A549 (cell line): Measurements from ENCODE around the gene CXCL17. TPM values are rescaled to one million over a fixed set of nuclear protein-coding genes. Genes with fewer than 3 reads are reported as not detected.

Experiments used
- ATAC-seq, 2 experiments: fragments of 200-7000 bp in 1 of 2; fragments of >200 bp in 1 of 2; cut with Nextera tagmentation in 1 of 2; cut with Tn5 transposase in 1 of 2; 3 replicates each; pipeline versions ENCODE4 v1.8.0 to v1.9.1; 2018 to 2020; ENCODE audit warnings: mild to moderate bottlenecking in 1 of 2, moderate library complexity in 1 of 2
- CTCF ChIA-PET: fragments of 300-600 bp; sonication (Branson Sonifier 250); formaldehyde crosslinking; extraction: SDS; loops from one replicate; lab custom pipeline; 2021; ENCODE audit warnings: antibody characterized with exemption, inconsistent platforms; lab: Yijun Ruan, JAX
- POLR2A ChIA-PET: fragments of 350-600 bp; formaldehyde crosslinking; extraction: SDS; loops from one replicate; lab custom pipeline; 2021; ENCODE audit warnings: antibody characterized with exemption, inconsistent platforms; lab: Yijun Ruan, JAX
- DNase-seq, 2 experiments: peaks; one replicate each; pipeline versions ENCODE4 v3.0.0 to v3.0.0-alpha.2; 2011 to 2016; ENCODE audit warnings: low read depth in 1 of 2, low spot score in 1 of 2
- FAIRE-seq: peaks from 2 replicates; lab custom pipeline; 2011; peaks lifted over from hg19 to GRCh38; lab: Jason Lieb, UNC
- H3K27ac ChIP-seq, 2 experiments: fragments of >200 bp; sonication (Bioruptor Twin); formaldehyde crosslinking; 3 replicates each; pipeline ENCODE4 v1.5.1; 2016 to 2017
- H3K4me1 ChIP-seq: fragments of >200 bp; sonication (Bioruptor Twin); formaldehyde crosslinking; 3 replicates; pipeline ENCODE4 v1.6.1; 2016
- H3K4me2 ChIP-seq: fragments of >200 bp; sonication (Bioruptor Twin); formaldehyde crosslinking; 3 replicates; pipeline ENCODE4 v1.6.1; 2016
- H3K4me3 ChIP-seq: fragments of >200 bp; sonication (Bioruptor Twin); formaldehyde crosslinking; 3 replicates; pipeline ENCODE4 v1.5.1; 2016
- H3K9me3 ChIP-seq: fragments of >200 bp; sonication (Bioruptor Twin); formaldehyde crosslinking; 3 replicates; pipeline ENCODE4 v1.6.1; 2016
- CBX2 ChIP-seq: fragments of 200-600 bp; sonication (generic); IDR thresholded peaks from 2 replicates; pipeline ENCODE4 v1.6.1; 2016; ENCODE audit warnings: low read depth, mild to moderate bottlenecking, borderline replicate concordance
- CBX8 ChIP-seq: fragments of 200-600 bp; sonication (generic); IDR thresholded peaks from 2 replicates; pipeline ENCODE4 v1.6.1; 2016
- CEBPB ChIP-seq, 2 experiments: fragments of >200 bp in 1 of 2; sonication (Bioruptor Twin) in 1 of 2; formaldehyde crosslinking in 1 of 2; IDR thresholded peaks; 2 replicates each; pipeline ENCODE4 v1.6.1; 2012 to 2016
- CHD4 ChIP-seq: fragments of 200-600 bp; sonication (generic); IDR thresholded peaks from 2 replicates; pipeline ENCODE4 v1.6.1; 2016; ENCODE audit warnings: antibody characterized with exemption, mild to moderate bottlenecking, borderline replicate concordance
- E2F6 ChIP-seq: IDR thresholded peaks from 2 replicates; pipeline ENCODE4 v1.6.1; 2012; ENCODE audit warnings: low read depth, borderline replicate concordance
- EHF ChIP-seq: fragments of 250-450 bp; sonication (Bioruptor Pico); IDR thresholded peaks from 2 replicates; pipeline ENCODE4 v1.5.0; 2020; ENCODE audit warnings: mild to moderate bottlenecking
- EHMT2 ChIP-seq: fragments of 200-600 bp; sonication (generic); IDR thresholded peaks from 2 replicates; pipeline ENCODE4 v1.6.1; 2016; ENCODE audit warnings: antibody characterized with exemption, low read depth, mild to moderate bottlenecking, moderate library complexity
- FOXS1 ChIP-seq: fragments of 250-450 bp; sonication (Bioruptor Pico); IDR thresholded peaks from 2 replicates; pipeline ENCODE4 v1.5.0; 2020; ENCODE audit warnings: mild to moderate bottlenecking, moderate library complexity
- HEYL ChIP-seq: fragments of 250-450 bp; sonication (Bioruptor Pico); IDR thresholded peaks from 2 replicates; pipeline ENCODE4 v1.8.0; 2021; ENCODE audit warnings: mild to moderate bottlenecking, moderate library complexity
- HOXA7 ChIP-seq: fragments of 250-450 bp; sonication (Bioruptor Pico); IDR thresholded peaks from 2 replicates; pipeline ENCODE4 v1.5.0; 2020; ENCODE audit warnings: mild to moderate bottlenecking, moderate library complexity
- HOXB5 ChIP-seq: fragments of 250-450 bp; sonication (Bioruptor Pico); IDR thresholded peaks from 2 replicates; pipeline ENCODE4 v1.5.0; 2020; ENCODE audit warnings: mild to moderate bottlenecking, moderate library complexity
- JUNB ChIP-seq: fragments of >200 bp; sonication (Bioruptor Twin); formaldehyde crosslinking; IDR thresholded peaks from 2 replicates; pipeline ENCODE4 v1.6.1; 2016
- KDM5A ChIP-seq: fragments of 200-600 bp; sonication (generic); IDR thresholded peaks from 2 replicates; pipeline ENCODE4 v1.6.1; 2016; ENCODE audit warnings: antibody characterized with exemption, mild to moderate bottlenecking
- MAFK ChIP-seq: fragments of 450-650 bp; IDR thresholded peaks from 2 replicates; pipeline ENCODE4 v1.6.1; 2014; ENCODE audit not compliant: partially characterized antibody
- MAZ ChIP-seq: fragments of 150-350 bp; IDR thresholded peaks from 2 replicates; pipeline ENCODE4 v1.6.1; 2014; ENCODE audit warnings: antibody characterized with exemption, low read depth, low read length, borderline replicate concordance
- MYC ChIP-seq: IDR thresholded peaks from 2 replicates; pipeline ENCODE4 v1.6.1; 2012; ENCODE audit warnings: mild to moderate bottlenecking, inconsistent platforms, low read length, improper control_type of control experiment, borderline replicate concordance
- NR3C1 ChIP-seq: fragments of >200 bp; sonication (Bioruptor Twin); formaldehyde crosslinking; IDR thresholded peaks from 3 replicates; pipeline ENCODE4 v1.6.1; 2017
- PHF8 ChIP-seq: fragments of 200-600 bp; sonication (generic); IDR thresholded peaks from 2 replicates; pipeline ENCODE4 v1.6.1; 2016; ENCODE audit warnings: low read depth, mild to moderate bottlenecking, antibody characterized with exemption, moderate library complexity, borderline replicate concordance
- POLR2A ChIP-seq: IDR thresholded peaks from 2 replicates; pipeline ENCODE4 v1.6.1; 2012; ENCODE audit warnings: mild to moderate bottlenecking, low read length
- POLR2AphosphoS2 ChIP-seq: conservative IDR thresholded peaks from 2 replicates; pipeline ENCODE4 v1.6.1; 2012; ENCODE audit warnings: low read length, improper control_type of control experiment, inconsistent platforms
- RAD21 ChIP-seq, 2 experiments: fragments of >200 bp in 1 of 2; sonication (Bioruptor Twin) in 1 of 2; formaldehyde crosslinking in 1 of 2; IDR thresholded peaks in 1 of 2; conservative IDR thresholded peaks in 1 of 2; 2 replicates in 1 of 2; 3 replicates in 1 of 2; pipeline ENCODE4 v1.6.1; 2012 to 2018; ENCODE audit warnings: inconsistent platforms in 1 of 2
- RCOR1 ChIP-seq: fragments of 150-350 bp; IDR thresholded peaks from 2 replicates; pipeline ENCODE4 v1.6.1; 2014; ENCODE audit warnings: antibody characterized with exemption, low read length, low read depth
- RNF2 ChIP-seq: fragments of 200-600 bp; sonication (generic); IDR thresholded peaks from 2 replicates; pipeline ENCODE4 v1.6.1; 2016; ENCODE audit warnings: low read depth, mild to moderate bottlenecking, antibody characterized with exemption, moderate library complexity, borderline replicate concordance
- TP53 ChIP-seq: fragments of 250-450 bp; sonication (Bioruptor Pico); IDR thresholded peaks from 2 replicates; pipeline ENCODE4 v1.5.0; 2021; ENCODE audit warnings: mild to moderate bottlenecking, moderate library complexity
- ZFP36 ChIP-seq: fragments of 450-650 bp; IDR thresholded peaks from 2 replicates; pipeline ENCODE4 v1.6.1; 2014; ENCODE audit warnings: borderline replicate concordance; ENCODE audit not compliant: partially characterized antibody
- ZNF302 ChIP-seq: fragments of 250-450 bp; sonication (Bioruptor Pico); IDR thresholded peaks from 2 replicates; pipeline ENCODE4 v1.9.0; 2021; ENCODE audit warnings: inconsistent platforms, mild to moderate bottlenecking, moderate library complexity
- ZSCAN20 ChIP-seq: fragments of 250-450 bp; sonication (Bioruptor Pico); IDR thresholded peaks from 2 replicates; pipeline ENCODE4 v1.8.0; 2022; ENCODE audit warnings: mild to moderate bottlenecking, moderate library complexity
- WGBS: methylation state at CpG from one replicate; pipeline ENCODE4 v1.1.6; 2017; ENCODE audit errors: missing lambda C conversion rate; 5-methylcytosine and 5-hydroxymethylcytosine counted together
- polyA plus RNA-seq, 4 experiments: library from polyadenylated mRNA; depleted of rRNA in 3 of 4; stranded (reverse); fragments of >200 nt; fragmentation: RNase III in 1 of 4; extraction: RNeasy Plus Mini Kit Qiagen cat#74134 plus additional on column Dnase treatment in 1 of 4; gene quantifications; 2 replicates in 3 of 4; 3 replicates in 1 of 4; pipeline ENCODE4 v1.2.3, GENCODE V29; 2011 to 2017
- TF ChIP-seq, protein P1 (sequence below): IDR thresholded peaks from 2 replicates; pipeline ENCODE4 v1.6.1; 2012
- TF ChIP-seq, protein P2 (sequence below): fragments of 150-350 bp; IDR thresholded peaks from 2 replicates; pipeline ENCODE4 v1.6.1; 2014; ENCODE audit warnings: low read depth, mild to moderate bottlenecking, low read length

The CXCL17 gene
- polyA plus RNA-seq, 2 of the 4 experiments (the other 2 are of a cell fraction) = 0.14 TPM; not detected in 1

- DNase-seq = peak in 1 of 2 experiments; percentile 55
- Histone ChIP-seq H3K4me3 (no peak overlapping the region), H3K4me1 (peaks cover 21% of the 10 kb centered on the region), H3K9me3 (no peaks in the 10 kb centered on the region), H3K4me2 (no peak overlapping the region), H3K27ac (no peak overlapping the region)
- ChIA-PET CTCF (interaction anchor here (0.6 to 17.1 kb wide), 7 partner anchors 11 to 262 kb away, joined by 3 to 302 read pairs (median 6); partner anchors contain the start of genes CNFN, CXCL17 and POU2F2), POLR2A (no interaction called here)
- ATAC-seq = no peak
- 76% methylated on average over 8 of the region's 8 CpGs for WGBS
- FAIRE-seq = peak; percentile 91
- TF ChIP-seq KDM5A (no peak), HOXA7 (CRISPR knock-in tag) (no peak), HOXB5 (CRISPR knock-in tag) (no peak), CBX8 (no peak), PHF8 (no peak), MAZ (no peak), ZSCAN20 (CRISPR knock-in tag) (no peak), POLR2AphosphoS2 (no peak), MAFK (no peak), ZFP36 (no peak), FOXS1 (no peak), EHMT2 (no peak), TP53 (CRISPR knock-in tag) (no peak)
- TF ChIP-seq, protein P1, sequence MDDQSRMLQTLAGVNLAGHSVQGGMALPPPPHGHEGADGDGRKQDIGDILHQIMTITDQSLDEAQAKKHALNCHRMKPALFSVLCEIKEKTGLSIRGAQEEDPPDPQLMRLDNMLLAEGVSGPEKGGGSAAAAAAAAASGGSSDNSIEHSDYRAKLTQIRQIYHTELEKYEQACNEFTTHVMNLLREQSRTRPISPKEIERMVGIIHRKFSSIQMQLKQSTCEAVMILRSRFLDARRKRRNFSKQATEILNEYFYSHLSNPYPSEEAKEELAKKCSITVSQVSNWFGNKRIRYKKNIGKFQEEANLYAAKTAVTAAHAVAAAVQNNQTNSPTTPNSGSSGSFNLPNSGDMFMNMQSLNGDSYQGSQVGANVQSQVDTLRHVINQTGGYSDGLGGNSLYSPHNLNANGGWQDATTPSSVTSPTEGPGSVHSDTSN = no peak
Measured at GRCh38 chr19:42394751-42395150, 48.0 kb downstream of the CXCL17 start.

DNA sequence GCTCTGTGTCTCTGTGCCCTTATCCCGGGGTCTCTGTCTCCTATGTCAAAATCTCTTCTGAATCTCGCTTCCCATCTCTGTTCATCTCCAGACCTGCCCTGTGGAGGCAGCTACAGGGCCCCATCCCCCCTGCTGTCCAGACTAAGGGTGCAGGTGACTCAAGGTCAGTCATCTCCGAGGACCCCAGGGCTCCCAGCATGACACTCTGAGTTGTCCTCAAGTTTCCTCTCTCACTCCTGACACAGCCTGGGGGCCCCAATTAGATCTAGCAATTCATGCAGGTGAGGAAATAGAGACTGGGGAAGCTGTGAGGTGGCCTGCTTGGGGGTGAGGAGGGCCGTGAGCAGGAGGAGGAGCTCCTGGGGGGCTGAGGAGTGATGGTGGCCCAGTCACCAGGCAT is 50.6 kb downstream of the CXCL17 start:
- no peak overlapping the region for H3K27ac ChIP-seq
- DNase-seq = no peak
- H3K4me2 ChIP-seq = no peak overlapping the region
- ChIA-PET CTCF (interaction anchor here (0.6 to 17.1 kb wide), 9 partner anchors 9 to 751 kb away, joined by 3 to 288 read pairs (median 4); partner anchors contain the start of gene CNFN), POLR2A (no interaction called here)
- peaks cover 12% of the 10 kb centered on the region for H3K4me1 ChIP-seq
- H3K4me3 ChIP-seq = no peak overlapping the region
- WGBS = 52% methylated on average over 4 of the region's 4 CpGs
- no peaks in the 10 kb centered on the region for H3K9me3 ChIP-seq
- ATAC-seq = no peak
- no peak for FAIRE-seq
- TF ChIP-seq POLR2A (no peak), RNF2 (no peak)

DNA sequence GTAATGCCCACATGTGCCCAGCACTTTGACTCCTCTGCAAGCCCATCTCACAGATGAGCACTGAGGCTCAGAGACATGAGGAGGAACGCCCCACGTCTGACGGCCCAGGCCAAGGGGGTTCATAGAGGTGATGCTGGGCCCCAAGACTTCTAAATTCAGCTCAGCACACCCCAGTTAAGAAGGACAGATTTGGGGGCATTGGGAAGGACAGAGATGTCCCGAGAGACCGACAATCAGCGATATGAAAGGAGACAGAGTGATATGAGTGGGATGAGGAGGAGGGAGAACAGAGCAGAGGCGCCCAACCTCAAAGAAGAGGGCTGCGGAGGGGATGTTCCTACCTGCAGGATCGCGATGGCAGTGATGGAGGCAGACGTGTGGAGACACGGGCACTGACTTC is 52.8 kb downstream of the CXCL17 start, which contains the start of gene CNFN:
TSS of gene CNFN (minus strand) at position 399 of the 400 bp plus-strand sequence. CDS start 1,260 bp downstream, outside the sequence.
- 66% methylated on average over 12 of the region's 12 CpGs for WGBS
- no peak for ATAC-seq
- CTCF ChIA-PET = interaction anchor here (0.9 to 14.1 kb wide), 4 partner anchors 9 to 155 kb away, joined by 3 to 288 read pairs (median 4); no protein-coding TSS in a partner anchor
- H3K4me3 ChIP-seq = no peak within 1 kb of the TSS
- H3K27ac ChIP-seq = no peak within 1 kb of the TSS
- POLR2A ChIA-PET = no interaction called here
- H3K4me1 ChIP-seq = peaks cover 9% of the 10 kb centered on the region; the same call in 2 of the 3 replicates
- H3K4me2 ChIP-seq = no peak within 1 kb of the TSS
- no peak for DNase-seq
- H3K9me3 ChIP-seq = no peaks in the 10 kb centered on the region
- no peak for FAIRE-seq
- TF ChIP-seq EHF (CRISPR knock-in tag) (no peak), ZNF302 (CRISPR knock-in tag) (no peak), ZFP36 (no peak), HEYL (no peak), MYC (no peak), CEBPB (IDR thresholded peaks at IDR 0.05) (no peak), CBX2 (no peak), POLR2A (no peak), JUNB (no peak), CBX8 (no peak), RCOR1 (no peak), E2F6 (no peak), CHD4 (no peak), NR3C1 (no peak), EHMT2 (no peak), FOXS1 (no peak), RAD21 (conservative IDR thresholded peaks at IDR 0.05 in 1 of 2, IDR thresholded peaks at IDR 0.05 in 1 of 2) (no peak)
- TF ChIP-seq, protein P2, sequence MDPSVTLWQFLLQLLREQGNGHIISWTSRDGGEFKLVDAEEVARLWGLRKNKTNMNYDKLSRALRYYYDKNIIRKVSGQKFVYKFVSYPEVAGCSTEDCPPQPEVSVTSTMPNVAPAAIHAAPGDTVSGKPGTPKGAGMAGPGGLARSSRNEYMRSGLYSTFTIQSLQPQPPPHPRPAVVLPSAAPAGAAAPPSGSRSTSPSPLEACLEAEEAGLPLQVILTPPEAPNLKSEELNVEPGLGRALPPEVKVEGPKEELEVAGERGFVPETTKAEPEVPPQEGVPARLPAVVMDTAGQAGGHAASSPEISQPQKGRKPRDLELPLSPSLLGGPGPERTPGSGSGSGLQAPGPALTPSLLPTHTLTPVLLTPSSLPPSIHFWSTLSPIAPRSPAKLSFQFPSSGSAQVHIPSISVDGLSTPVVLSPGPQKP = no peak
